Uterus (tissue), 2 donors: ENCODE measurements around the gene NKAPD1.

Experiments
- CTCF ChIP-seq, 4 experiments: fragments of 200-600 bp in 2 of 4; fragments of 450-650 bp in 2 of 4; sonication (generic) in 2 of 4; IDR thresholded peaks; one replicate each; pipeline ENCODE4 v1.5.1; 2016 to 2019; ENCODE audit warnings: antibody characterized with exemption in 4 of 4, mild to moderate bottlenecking in 2 of 4, moderate library complexity in 1 of 4
- POLR2A ChIP-seq, 2 donors: fragments of 450-650 bp; IDR thresholded peaks; one replicate each; pipeline ENCODE4 v1.6.1; 2016; ENCODE audit warnings: antibody characterized with exemption in 2 of 2, mild to moderate bottlenecking in 1 of 2, moderate library complexity in 1 of 2

DNA sequence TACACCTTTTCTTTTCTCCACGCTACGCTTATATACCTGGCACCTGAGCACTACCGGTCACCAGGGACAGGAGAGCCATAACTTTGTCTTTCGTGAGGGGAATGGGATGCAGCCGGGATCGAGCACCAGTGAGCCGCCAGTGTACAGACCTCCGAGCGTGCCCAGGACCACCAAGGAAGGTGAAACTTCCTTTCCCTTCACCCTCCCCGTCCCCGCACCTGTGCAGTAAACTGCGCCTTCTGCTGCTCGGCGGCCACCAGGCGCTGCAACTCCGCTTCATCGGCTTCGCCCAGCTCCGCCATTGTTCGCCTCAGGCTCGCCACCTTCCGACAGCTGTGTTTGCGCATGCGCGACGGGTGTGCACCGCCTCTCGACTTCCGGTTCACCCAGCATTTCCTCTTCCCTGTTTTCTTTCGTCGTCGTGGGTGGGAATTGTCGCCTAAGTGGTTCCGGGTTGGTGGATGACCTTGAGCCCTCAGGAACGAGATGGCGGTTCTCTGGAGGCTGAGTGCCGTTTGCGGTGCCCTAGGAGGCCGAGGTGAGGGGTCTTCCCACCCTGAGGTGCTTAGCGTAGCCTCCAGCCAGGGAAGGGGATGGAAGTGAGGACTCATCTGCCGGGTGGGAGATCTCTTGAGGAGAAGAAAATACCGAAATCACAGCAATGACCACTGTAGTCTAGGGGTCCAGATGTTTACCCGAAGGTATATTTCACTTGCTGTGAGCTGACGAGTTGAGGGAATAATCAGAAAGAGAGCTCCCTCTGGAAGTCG lies 12.5 kb downstream of the NKAPD1 start, which contains the start of the genes SDHD and TIMM8B:
- TF ChIP-seq CTCF (IDR thresholded peaks at IDR 0.05) (peak; percentile 16 to 47 (median 25)), POLR2A (IDR thresholded peaks at IDR 0.05) (peak; percentile 42 to 44)
